GM12878 (cell line): ENCODE measurements around the gene OR2AK2. TPM values are rescaled to one million over a fixed set of nuclear protein-coding genes. Genes with fewer than 3 reads are reported as not detected.

ENCODE experiments used
- ATAC-seq: fragments of 200-7000 bp; cut with Tn5 transposase; 3 replicates; pipeline ENCODE4 v1.9.1; 2020; ENCODE audit warnings: mild to moderate bottlenecking, moderate library complexity
- BruUV-seq: library from RNA; stranded (reverse); fragments of 400-500 nt; replicated peaks from 2 replicates; lab custom pipeline; 2021; lab: Mats Ljungman, UMichigan
- CTCF ChIA-PET: fragments of 300-600 bp; sonication (Branson Sonifier 250); formaldehyde crosslinking; extraction: SDS; loops from one replicate; lab custom pipeline; 2021; ENCODE audit warnings: inconsistent platforms; lab: Yijun Ruan, JAX
- POLR2A ChIA-PET: fragments of 350-600 bp; formaldehyde crosslinking; extraction: SDS; loops from one replicate; lab custom pipeline; 2021; ENCODE audit warnings: inconsistent platforms; lab: Charles Lee
- RAD21 ChIA-PET: fragments of 300-600 bp; sonication (Branson Sonifier 250); formaldehyde crosslinking; loops from one replicate; lab custom pipeline; 2023; ENCODE audit warnings: antibody characterized with exemption; ENCODE audit not compliant: unreplicated experiment; lab: Charles Lee
- SMC1A ChIA-PET: fragments of 300-600 bp; sonication (Branson Sonifier 250); formaldehyde crosslinking; loops from one replicate; lab custom pipeline; 2023; ENCODE audit not compliant: unreplicated experiment, uncharacterized antibody; lab: Charles Lee
- DNase-seq: peaks from one replicate; pipeline ENCODE4 v3.0.0-alpha.2; 2011; ENCODE audit warnings: low read depth, low spot score
- FAIRE-seq: peaks from 3 replicates; lab custom pipeline; 2011; peaks lifted over from hg19 to GRCh38; lab: Jason Lieb, UNC
- H2AFZ ChIP-seq: 2 replicates; pipeline ENCODE4 v1.6.0; 2011; ENCODE audit warnings: low read depth, low read length, control low read depth; ENCODE audit not compliant: control insufficient read depth
- H3K27ac ChIP-seq: 2 replicates; pipeline ENCODE4 v1.5.1; 2011; ENCODE audit warnings: control low read depth; ENCODE audit not compliant: control insufficient read depth, insufficient read depth
- H3K27me3 ChIP-seq, 2 experiments: replicated peaks in 1 of 2; 2 replicates each; pipeline versions ENCODE4 v1.6.0 to v1.6.1; 2011; ENCODE audit warnings: low read length in 1 of 2; ENCODE audit not compliant: control insufficient read depth in 2 of 2, insufficient read depth in 2 of 2
- H3K36me3 ChIP-seq, 2 experiments: 2 replicates each; pipeline ENCODE4 v1.5.1; 2011; ENCODE audit warnings: low read length in 1 of 2; ENCODE audit not compliant: control insufficient read depth in 2 of 2, insufficient read depth in 2 of 2
- H3K4me1 ChIP-seq: 2 replicates; pipeline ENCODE4 v1.6.1; 2011; ENCODE audit warnings: mild to moderate bottlenecking, low read length, moderate library complexity, mixed read lengths; ENCODE audit not compliant: control insufficient read depth, insufficient read depth
- H3K4me2 ChIP-seq: 2 replicates; pipeline ENCODE4 v1.6.0; 2011; ENCODE audit warnings: control low read depth; ENCODE audit not compliant: control insufficient read depth, insufficient read depth
- H3K4me3 ChIP-seq: fragments of 200-600 bp; sonication (generic); 2 replicates; pipeline ENCODE4 v1.5.1; 2016
- H3K79me2 ChIP-seq: 2 replicates; pipeline ENCODE4 v1.6.0; 2011; ENCODE audit warnings: low read length; ENCODE audit not compliant: control insufficient read depth, insufficient read depth
- H3K9ac ChIP-seq: 2 replicates; pipeline ENCODE4 v1.8.0; 2011; ENCODE audit warnings: low read length, control low read depth, mixed read lengths; ENCODE audit not compliant: control insufficient read depth, insufficient read depth
- H3K9me3 ChIP-seq: replicated peaks from 3 replicates; pipeline ENCODE4 v1.5.1; 2011; ENCODE audit warnings: mild to moderate bottlenecking, low read length; ENCODE audit not compliant: control insufficient read depth, insufficient read depth
- H4K20me1 ChIP-seq: 2 replicates; pipeline ENCODE4 v1.6.0; 2011; ENCODE audit not compliant: control insufficient read depth, insufficient read depth
- CEBPB ChIP-seq, 2 experiments: fragments of 150-350 bp in 1 of 2; IDR thresholded peaks; 2 replicates each; pipeline ENCODE4 v1.6.1; 2012 to 2014; ENCODE audit warnings: low read depth in 2 of 2, low read length in 2 of 2, borderline replicate concordance in 1 of 2, inconsistent platforms in 1 of 2
- CHD4 ChIP-seq: fragments of 200-600 bp; sonication (generic); IDR thresholded peaks from 2 replicates; pipeline ENCODE4 v1.6.1; 2016; ENCODE audit warnings: mild to moderate bottlenecking
- EED ChIP-seq: sonication (generic); IDR thresholded peaks from 2 replicates; pipeline ENCODE4 v1.6.1; 2016; ENCODE audit warnings: antibody characterized with exemption, low read depth
- GATAD2B ChIP-seq: fragments of 450-650 bp; conservative IDR thresholded peaks from 2 replicates; pipeline ENCODE4 v1.6.1; 2017; ENCODE audit warnings: low read depth, mild to moderate bottlenecking, moderate library complexity
- JUNB ChIP-seq: IDR thresholded peaks from 2 replicates; pipeline ENCODE4 v1.6.1; 2016; ENCODE audit warnings: antibody characterized with exemption, mild to moderate bottlenecking
- POLR2A ChIP-seq: IDR thresholded peaks from 2 replicates; pipeline ENCODE4 v1.6.1; 2011; ENCODE audit warnings: low read depth, mild to moderate bottlenecking, low read length
- SMAD1 ChIP-seq: fragments of 450-650 bp; IDR thresholded peaks from 2 replicates; pipeline ENCODE4 v1.6.1; 2018; ENCODE audit warnings: mild to moderate bottlenecking, low read depth; ENCODE audit not compliant: partially characterized antibody
- TCF7 ChIP-seq: IDR thresholded peaks from 2 replicates; pipeline ENCODE4 v1.6.1; 2014; ENCODE audit warnings: antibody characterized with exemption, borderline replicate concordance
- ZBED1 ChIP-seq: IDR thresholded peaks from 2 replicates; pipeline ENCODE4 v1.6.1; 2016; ENCODE audit warnings: borderline replicate concordance
- WGBS: methylation state at CpG from one replicate; pipeline ENCODE4 v1.1.6; 2016; ENCODE audit warnings: low lambda C conversion rate; ENCODE audit not compliant: insufficient replicate concordance, insufficient coverage; ENCODE audit errors: missing lambda C conversion rate; 5-methylcytosine and 5-hydroxymethylcytosine counted together
- in situ Hi-C: fragments of 300-500 bp; cut with MboI; formaldehyde crosslinking; loops from 9 replicates; pipeline ENCODE4 v1.14.3; 2018; ENCODE audit warnings: mixed read lengths
- intact Hi-C: fragments of 100-400 bp; cut with micrococcal nuclease; formaldehyde crosslinking; loops from one replicate; pipeline ENCODE4 v1.14.2; 2022; ENCODE audit not compliant: unreplicated experiment
- polyA plus RNA-seq, 11 experiments: library from polyadenylated mRNA; depleted of rRNA in 4 of 11; unstranded in 6 of 11; stranded (reverse) in 5 of 11; fragments of >200 nt; fragmentation: Nextera tagmentation in 4 of 11; fragmentation: Illumina TruSeq in 1 of 11; extraction: Ambion mirVana in 4 of 11; extraction: Trizol in 1 of 11; gene quantifications; 1 replicate in 1 of 11; 2 replicates in 10 of 11; pipeline versions ENCODE4 v1.2.1 to v1.2.3, GENCODE V29; 2011 to 2016; ENCODE audit warnings: inconsistent platforms in 2 of 11, missing spikeins in 2 of 11, low read depth in 1 of 11
- total RNA-seq, 4 experiments: library from RNA; depleted of rRNA in 3 of 4; stranded (reverse); fragments of >200 nt in 3 of 4; fragmentation: Illumina TruSeq in 1 of 4; extraction: Trizol in 1 of 4; gene quantifications; 2 replicates each; pipeline versions ENCODE4 v1.2.1 to v1.2.3, GENCODE V29; 2013 to 2021
- TF ChIP-seq, protein P1 (sequence below): fragments of 450-650 bp; formaldehyde crosslinking; IDR thresholded peaks from 2 replicates; pipeline ENCODE4 v1.4.0; 2022; ENCODE audit warnings: mild to moderate bottlenecking, moderate library complexity
- TF ChIP-seq, protein P2 (sequence below): fragments of 150-350 bp; IDR thresholded peaks from 2 replicates; pipeline ENCODE4 v1.6.1; 2014; ENCODE audit warnings: mild to moderate bottlenecking, low read depth, low read length
- TF ChIP-seq, protein P3 (sequence below): fragments of 450-650 bp; formaldehyde crosslinking; IDR thresholded peaks from 2 replicates; pipeline ENCODE4 v1.5.0; 2022; ENCODE audit warnings: mild to moderate bottlenecking, missing genetic modification characterization
- TF ChIP-seq, protein P4 (sequence below): IDR thresholded peaks from 2 replicates; pipeline ENCODE4 v1.6.1; 2012; ENCODE audit warnings: low read length, inconsistent platforms
- TF ChIP-seq, protein P5 (sequence below): IDR thresholded peaks from 2 replicates; pipeline ENCODE4 v1.6.1; 2011; ENCODE audit warnings: low read depth, low read length, improper control_type of control experiment, borderline replicate concordance

Gene OR2AK2
- total and polyA plus RNA-seq, 10 of the 15 experiments (the other 5 are each of a cell fraction or from before 2014, with no cell fraction given) = 0.11 to 0.13 TPM; not detected in 8

DNA sequence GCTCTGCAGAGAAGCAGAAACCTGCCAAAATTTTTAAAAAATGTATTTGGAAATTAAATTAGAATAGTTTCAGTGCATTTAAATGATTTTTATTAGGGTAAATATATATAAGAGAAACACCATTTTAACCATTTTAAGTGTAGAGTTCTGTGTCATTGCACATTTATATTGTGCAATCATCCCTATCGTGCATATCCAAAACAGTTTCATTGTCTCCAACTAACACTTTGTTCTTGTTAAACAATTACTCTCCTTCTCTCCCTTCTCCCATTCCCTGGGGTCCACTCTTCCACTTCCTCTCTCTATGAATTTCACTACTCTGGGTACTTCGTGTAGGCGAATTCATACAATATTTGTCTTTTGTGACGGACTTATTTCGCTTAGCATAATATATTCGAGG, 22.4 kb upstream of the OR2AK2 start (continued):
- TF ChIP-seq, protein P1, sequence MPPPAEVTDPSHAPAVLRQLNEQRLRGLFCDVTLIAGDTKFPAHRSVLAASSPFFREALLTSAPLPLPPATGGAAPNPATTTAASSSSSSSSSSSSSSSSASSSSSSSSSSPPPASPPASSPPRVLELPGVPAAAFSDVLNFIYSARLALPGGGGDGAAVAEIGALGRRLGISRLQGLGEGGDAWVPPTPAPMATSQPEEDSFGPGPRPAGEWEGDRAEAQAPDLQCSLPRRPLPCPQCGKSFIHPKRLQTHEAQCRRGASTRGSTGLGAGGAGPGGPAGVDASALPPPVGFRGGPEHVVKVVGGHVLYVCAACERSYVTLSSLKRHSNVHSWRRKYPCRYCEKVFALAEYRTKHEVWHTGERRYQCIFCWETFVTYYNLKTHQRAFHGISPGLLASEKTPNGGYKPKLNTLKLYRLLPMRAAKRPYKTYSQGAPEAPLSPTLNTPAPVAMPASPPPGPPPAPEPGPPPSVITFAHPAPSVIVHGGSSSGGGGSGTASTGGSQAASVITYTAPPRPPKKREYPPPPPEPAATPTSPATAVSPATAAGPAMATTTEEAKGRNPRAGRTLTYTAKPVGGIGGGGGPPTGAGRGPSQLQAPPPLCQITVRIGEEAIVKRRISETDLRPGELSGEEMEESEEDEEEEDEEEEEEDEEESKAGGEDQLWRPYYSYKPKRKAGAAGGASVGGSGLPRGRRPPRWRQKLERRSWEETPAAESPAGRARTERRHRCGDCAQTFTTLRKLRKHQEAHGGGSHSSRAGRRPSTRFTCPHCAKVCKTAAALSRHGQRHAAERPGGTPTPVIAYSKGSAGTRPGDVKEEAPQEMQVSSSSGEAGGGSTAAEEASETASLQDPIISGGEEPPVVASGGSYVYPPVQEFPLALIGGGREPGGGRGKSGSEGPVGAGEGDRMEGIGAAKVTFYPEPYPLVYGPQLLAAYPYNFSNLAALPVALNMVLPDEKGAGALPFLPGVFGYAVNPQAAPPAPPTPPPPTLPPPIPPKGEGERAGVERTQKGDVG (CRISPR knock-in tag) = no peak
- TF ChIP-seq EED = no peak
- no peak for TF ChIP-seq TCF7
- TF ChIP-seq, protein P2, sequence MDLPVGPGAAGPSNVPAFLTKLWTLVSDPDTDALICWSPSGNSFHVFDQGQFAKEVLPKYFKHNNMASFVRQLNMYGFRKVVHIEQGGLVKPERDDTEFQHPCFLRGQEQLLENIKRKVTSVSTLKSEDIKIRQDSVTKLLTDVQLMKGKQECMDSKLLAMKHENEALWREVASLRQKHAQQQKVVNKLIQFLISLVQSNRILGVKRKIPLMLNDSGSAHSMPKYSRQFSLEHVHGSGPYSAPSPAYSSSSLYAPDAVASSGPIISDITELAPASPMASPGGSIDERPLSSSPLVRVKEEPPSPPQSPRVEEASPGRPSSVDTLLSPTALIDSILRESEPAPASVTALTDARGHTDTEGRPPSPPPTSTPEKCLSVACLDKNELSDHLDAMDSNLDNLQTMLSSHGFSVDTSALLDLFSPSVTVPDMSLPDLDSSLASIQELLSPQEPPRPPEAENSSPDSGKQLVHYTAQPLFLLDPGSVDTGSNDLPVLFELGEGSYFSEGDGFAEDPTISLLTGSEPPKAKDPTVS = no peak
- TF ChIP-seq JUNB = no peak
- TF ChIP-seq, all 136 proteins: peak for 0

DNA sequence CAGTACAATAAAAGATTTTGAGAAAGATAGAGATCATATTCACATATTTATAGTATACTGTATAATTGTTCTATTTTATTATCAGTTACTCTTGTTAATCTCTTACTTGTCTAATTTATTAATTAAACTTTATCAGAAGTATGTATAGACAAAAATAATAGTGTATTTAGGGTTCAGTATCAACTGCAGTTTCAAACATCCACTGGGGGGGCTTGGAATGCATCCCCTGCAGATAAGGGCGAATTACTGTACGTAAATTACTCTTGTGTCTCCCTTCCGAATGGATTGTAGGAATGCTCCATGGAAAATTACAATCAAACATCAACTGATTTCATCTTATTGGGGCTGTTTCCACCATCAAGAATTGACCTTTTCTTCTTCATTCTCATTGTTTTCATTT, 16.5 kb upstream of the OR2AK2 start, which contains the start of gene OR2L8:
OR2L8 (plus strand) TSS at position 301 of the 400 bp plus-strand sequence; CDS start at position 301, 0 bp downstream.
- ChIA-PET SMC1A (no interaction called here), RAD21 (no interaction called here), CTCF (no interaction called here), POLR2A (no interaction called here)
- FAIRE-seq = no peak
- Histone ChIP-seq H3K4me1 (no peaks in the 10 kb centered on the region), H3K9ac (no peak within 1 kb of the TSS), H3K4me3 (no peak within 1 kb of the TSS), H2AFZ (no peak within 1 kb of the TSS), H3K36me3 (no peaks in the 10 kb centered on the region), H3K4me2 (no peak within 1 kb of the TSS), H3K27me3 (no peaks in the 10 kb centered on the region), H3K27ac (no peak within 1 kb of the TSS), H4K20me1 (no peaks in the 10 kb centered on the region), H3K9me3 (no peaks in the 10 kb centered on the region), H3K79me2 (no peaks in the 10 kb centered on the region)
- no peak for ATAC-seq
- intact Hi-C loops (no loop called here), in situ Hi-C loops (no loop called here)
- DNase-seq = no peak
- no TSS peak for BruUV-seq
- WGBS = 9% methylated on average over 3 of the region's 3 CpGs
- TF ChIP-seq, protein P3, sequence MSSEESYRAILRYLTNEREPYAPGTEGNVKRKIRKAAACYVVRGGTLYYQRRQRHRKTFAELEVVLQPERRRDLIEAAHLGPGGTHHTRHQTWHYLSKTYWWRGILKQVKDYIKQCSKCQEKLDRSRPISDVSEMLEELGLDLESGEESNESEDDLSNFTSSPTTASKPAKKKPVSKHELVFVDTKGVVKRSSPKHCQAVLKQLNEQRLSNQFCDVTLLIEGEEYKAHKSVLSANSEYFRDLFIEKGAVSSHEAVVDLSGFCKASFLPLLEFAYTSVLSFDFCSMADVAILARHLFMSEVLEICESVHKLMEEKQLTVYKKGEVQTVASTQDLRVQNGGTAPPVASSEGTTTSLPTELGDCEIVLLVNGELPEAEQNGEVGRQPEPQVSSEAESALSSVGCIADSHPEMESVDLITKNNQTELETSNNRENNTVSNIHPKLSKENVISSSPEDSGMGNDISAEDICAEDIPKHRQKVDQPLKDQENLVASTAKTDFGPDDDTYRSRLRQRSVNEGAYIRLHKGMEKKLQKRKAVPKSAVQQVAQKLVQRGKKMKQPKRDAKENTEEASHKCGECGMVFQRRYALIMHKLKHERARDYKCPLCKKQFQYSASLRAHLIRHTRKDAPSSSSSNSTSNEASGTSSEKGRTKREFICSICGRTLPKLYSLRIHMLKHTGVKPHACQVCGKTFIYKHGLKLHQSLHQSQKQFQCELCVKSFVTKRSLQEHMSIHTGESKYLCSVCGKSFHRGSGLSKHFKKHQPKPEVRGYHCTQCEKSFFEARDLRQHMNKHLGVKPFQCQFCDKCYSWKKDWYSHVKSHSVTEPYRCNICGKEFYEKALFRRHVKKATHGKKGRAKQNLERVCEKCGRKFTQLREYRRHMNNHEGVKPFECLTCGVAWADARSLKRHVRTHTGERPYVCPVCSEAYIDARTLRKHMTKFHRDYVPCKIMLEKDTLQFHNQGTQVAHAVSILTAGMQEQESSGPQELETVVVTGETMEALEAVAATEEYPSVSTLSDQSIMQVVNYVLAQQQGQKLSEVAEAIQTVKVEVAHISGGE (CRISPR knock-in tag) = no peak
- TF ChIP-seq GATAD2B = no peak
- TF ChIP-seq, protein P4, sequence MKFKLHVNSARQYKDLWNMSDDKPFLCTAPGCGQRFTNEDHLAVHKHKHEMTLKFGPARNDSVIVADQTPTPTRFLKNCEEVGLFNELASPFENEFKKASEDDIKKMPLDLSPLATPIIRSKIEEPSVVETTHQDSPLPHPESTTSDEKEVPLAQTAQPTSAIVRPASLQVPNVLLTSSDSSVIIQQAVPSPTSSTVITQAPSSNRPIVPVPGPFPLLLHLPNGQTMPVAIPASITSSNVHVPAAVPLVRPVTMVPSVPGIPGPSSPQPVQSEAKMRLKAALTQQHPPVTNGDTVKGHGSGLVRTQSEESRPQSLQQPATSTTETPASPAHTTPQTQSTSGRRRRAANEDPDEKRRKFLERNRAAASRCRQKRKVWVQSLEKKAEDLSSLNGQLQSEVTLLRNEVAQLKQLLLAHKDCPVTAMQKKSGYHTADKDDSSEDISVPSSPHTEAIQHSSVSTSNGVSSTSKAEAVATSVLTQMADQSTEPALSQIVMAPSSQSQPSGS = no peak
- no peak for TF ChIP-seq ZBED1
- TF ChIP-seq CHD4 = no peak
- TF ChIP-seq, protein P5, sequence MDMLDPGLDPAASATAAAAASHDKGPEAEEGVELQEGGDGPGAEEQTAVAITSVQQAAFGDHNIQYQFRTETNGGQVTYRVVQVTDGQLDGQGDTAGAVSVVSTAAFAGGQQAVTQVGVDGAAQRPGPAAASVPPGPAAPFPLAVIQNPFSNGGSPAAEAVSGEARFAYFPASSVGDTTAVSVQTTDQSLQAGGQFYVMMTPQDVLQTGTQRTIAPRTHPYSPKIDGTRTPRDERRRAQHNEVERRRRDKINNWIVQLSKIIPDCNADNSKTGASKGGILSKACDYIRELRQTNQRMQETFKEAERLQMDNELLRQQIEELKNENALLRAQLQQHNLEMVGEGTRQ = no peak
- no peak for TF ChIP-seq POLR2A
- no peak for TF ChIP-seq CEBPB (IDR thresholded peaks at IDR 0.05; ENCODE audit: borderline replicate concordance in 1 of 2, low read depth in 2 of 2, low read length in 2 of 2)
- TF ChIP-seq SMAD1 = no peak
